T-helper 1 cell (primary cell): ENCODE data around the gene PATE4.
"Not testable (repeated sequence)": the region's sequence is repeated elsewhere in the genome, so short reads cannot be mapped to it uniquely, and the experiment has no call there.

Experiments used
- DNase-seq, 5 donors: peaks; one replicate each; pipeline ENCODE4 v3.0.0-alpha.2; 2012 to 2020
- total RNA-seq, 4 donors: gene quantifications; one replicate each; lab custom pipeline; 2026; lab: John Stamatoyannopoulos, UW

The PATE4 gene, protein sequence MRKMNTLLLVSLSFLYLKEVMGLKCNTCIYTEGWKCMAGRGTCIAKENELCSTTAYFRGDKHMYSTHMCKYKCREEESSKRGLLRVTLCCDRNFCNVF
- total RNA-seq, result 0 reads per million in 4 donors

DNA sequence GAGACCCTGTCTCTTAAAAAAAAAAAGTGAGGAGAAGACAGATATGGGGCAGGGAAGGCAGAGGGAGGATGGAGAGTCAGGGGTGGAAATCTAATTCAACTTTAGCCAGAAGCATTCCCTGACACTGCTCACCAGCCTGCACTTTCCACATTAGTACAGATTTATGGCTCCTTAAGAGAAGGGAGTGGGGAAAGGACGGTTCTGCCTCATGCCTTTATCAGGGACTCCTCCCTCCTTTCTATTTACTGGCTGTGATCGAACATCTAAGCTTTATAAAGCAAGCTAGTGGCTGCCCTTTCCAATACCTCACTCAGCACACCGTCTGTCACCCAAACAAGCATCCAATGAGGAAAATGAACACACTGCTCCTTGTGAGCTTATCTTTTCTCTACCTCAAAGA is at the start of gene PATE4:
Gene PATE4 (plus strand): TSS at position 301 of the 400 bp plus-strand sequence. CDS start 44 bp downstream, at position 345.
- DNase-seq, result no peak

DNA sequence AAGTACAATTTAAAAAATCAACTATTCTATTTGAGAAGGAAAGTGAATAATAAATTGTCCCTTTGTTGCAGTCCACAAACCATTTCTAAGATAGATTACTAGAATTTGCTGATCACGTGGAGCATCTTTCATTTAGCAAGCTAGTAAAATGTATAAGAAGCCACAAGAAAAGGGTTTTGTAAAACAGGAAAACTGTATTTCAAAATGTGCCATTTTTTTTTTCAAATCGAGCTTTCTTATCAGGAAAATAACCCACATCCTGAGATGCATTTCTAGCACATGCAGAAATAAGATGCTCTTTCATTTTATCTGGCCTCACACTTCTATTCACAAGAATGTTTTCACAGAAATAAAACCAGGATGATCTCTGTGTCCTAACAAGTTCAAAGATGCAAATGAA is 48.4 kb upstream of the PATE4 start:
- no peak for DNase-seq

DNA sequence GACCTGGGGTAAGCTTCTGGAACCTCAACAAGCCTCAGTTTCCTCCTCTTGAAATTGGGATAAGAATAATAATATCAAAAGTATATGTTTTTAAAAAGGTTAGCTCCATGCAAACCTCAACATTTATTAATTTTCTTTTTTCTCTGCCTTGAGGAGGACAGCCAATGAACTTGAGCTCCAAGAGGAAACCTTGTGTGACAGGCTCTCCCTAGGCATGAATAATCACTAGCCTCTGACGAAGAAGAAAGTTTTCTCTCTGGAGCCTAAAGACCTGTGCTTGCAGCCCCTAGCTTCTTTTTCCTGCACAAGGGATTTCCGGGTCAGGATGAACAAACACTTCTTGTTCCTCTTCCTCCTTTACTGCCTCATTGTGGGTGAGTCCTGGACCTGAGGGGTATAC is 45.3 kb upstream of the PATE4 start, which contains the start of gene PATE3:
Gene PATE3 (plus strand): TSS at position 301 of the 400 bp plus-strand sequence. CDS start 25 bp downstream, at position 326.
- DNase-seq, result no peak

DNA sequence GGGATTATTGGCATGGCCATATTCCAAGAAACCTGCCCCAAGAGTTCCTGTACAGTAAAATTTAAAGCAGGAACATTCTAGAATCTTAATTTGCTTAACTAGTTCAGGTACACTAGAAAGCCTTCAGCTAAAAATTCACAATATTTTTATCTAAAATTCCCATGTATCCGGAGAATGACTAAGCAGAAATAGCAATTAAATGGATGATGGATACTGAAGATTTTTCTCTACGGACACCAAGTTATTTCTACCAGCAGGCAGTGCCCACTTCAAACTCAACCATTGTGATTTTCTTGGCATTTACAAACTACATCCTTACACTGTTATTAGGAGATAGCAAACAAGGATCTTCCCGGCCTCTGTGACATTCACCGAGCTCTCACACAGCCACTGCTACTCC is 42.3 kb upstream of the PATE4 start:
- no peak for DNase-seq

DNA sequence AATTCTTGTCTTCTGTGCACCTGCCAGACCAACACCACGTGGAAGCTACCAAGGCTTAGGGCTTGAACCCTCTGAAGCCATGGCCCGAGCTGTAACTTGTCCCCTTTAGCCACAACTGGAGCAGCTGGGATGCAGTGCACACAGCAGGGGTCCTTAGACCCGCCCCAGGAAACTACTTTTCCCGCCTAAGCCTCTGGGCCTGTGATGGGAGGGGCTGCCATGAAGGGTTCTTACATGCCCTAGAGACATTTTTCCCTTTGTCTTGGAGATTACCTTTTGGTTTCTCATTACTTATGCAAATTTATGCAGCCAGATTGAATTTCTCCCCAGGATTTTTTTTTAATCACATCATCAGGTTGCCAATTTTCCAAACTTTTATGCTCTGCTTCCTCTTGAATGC is 35.5 kb upstream of the PATE4 start:
- DNase-seq, result no peak

DNA sequence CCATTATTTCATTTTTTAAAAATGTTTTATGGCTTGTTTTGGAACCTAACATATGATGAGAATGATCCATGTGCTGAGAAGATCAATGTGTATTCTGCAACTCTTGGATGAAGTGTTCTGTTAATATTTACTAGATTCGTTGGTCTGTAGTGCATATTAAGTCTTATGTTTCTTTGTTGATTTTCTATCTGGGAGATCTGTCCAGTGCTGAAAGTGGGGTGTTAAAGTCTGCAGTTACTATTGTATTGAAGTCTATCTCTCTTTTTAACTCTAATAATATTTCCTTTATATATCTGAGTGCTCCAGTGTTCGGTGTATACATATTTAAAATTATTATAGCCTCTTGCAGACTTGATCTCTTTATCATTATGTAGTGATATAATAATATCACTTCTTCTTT is 33.3 kb upstream of the PATE4 start:
- no peak for DNase-seq

DNA sequence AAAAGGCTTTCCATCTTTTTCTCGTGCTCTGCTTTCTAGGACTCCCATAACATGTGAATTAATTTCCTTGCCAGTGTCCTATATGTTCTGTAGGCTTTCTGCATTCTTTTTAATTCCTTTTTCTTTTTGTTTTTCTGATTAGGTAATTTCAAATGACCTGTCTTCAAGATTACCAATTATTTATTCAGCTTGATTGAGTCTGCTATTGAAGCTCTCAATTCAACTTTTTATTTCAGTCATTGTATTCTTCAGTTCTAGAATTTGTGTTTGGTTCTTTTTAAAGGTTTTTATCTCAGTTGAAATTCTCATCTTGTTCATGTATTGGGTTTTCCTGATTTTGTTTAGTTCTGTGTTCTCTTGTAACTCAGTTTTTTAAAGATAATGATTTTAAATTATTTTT is 30.7 kb upstream of the PATE4 start:
- DNase-seq, result no peak

DNA sequence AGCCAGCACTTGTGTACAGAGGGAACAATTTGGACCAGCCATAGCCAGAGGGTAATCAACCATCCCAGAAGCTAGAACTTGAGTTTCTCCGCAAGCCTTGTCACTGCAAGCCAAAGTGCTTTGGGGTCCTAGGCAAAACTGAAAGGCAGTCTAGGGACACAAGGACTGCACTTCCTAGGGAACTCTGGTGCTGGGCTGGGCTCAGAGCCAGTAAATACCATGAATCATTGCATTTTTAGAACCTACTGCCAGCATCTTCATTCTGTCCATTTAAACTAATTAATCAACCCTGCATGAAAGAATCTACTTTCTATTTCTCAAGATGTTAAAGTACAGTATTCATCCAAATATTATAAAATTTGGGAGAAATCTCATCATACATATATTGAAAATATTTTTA is 25.2 kb upstream of the PATE4 start:
- DNase-seq, result no peak

DNA sequence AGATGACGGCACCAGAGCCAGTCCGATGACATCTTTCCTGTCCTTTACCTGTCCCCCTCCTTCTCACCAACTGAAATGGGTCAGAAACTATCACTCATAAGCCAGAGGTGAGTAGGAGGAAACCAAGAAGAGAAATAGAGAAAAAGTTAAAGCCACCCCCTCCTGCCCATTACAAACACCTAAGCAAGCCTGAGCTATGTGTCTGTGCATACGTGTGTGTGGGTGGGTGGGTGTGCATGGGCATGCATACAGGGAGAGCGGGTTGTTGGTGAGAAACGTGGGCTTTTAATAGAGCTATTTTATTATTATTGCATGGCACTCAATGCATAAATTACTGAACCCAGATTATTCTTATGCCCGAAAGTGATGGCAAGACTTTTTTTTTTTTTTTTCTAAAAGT is 2.6 kb downstream of the PATE4 start:
- no peak for DNase-seq

DNA sequence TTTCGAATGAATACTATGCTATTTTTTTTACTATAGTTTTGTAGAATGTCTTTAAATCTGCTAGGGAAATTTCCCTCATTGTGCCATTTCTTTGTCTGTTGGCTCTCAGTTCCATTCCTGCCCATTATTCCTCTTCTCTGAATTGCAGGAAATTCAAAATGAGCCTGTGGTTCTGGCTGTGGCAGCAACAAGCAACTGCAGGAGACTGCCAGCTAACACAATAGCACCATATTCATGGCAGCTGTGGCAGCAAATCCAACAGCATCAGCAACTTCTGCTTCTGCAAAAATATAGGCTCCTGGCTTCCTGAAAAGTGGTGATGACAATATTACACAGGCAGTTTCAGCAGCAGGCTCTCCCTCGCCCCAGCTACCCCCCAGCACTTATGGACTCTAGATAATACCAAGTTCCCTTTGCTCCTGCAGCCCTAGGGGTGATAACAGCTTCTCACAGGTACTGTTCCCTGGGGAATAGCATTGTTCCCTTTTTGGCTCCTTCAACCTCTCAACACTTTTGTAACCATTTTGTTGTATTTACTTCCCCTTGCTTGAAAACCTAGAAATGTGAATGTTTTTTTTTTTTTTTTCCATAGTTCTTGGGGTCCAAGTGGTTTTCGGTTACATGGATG is 9.3 kb downstream of the PATE4 start:
- DNase-seq, result no peak

DNA sequence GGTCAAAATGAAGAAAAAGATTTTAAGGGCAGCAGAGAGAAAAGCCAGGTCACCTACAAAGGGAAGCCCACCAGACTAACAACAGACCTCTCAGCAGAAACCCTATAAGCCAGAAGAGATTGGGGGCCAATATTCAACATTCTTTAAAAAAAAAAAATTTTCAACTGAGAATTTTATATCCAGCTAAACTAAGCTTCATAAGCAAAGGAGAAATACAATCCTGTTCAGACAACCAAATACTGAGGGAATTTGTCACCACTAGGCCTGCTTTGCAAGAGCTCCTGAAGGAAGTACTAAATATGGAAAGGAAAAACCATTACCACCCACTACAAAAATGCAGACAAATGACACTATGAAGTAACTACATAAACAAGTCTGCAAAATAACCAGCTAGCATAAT is 13.1 kb downstream of the PATE4 start:
- DNase-seq, result no peak

DNA sequence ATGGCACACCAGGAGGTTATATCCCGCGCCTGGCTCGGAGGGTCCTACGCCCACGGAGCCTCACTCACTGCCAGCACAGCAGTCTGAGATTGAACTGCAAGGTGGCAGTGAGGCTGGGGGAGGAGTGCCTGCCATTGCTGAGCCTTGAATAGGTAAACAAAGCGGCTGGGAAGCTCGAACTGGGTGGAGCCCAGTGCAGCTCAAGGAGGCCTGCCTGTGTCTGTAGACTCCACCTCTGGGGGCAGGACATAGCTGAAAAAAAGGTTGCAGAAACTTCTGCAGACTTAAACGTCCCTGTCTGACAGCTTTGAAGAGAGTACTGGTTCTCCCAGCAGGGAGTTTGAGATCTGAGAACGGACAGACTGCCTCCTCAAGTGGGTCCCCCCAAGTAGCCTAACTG is 24.6 kb downstream of the PATE4 start:
- not testable (repeated sequence) for DNase-seq

DNA sequence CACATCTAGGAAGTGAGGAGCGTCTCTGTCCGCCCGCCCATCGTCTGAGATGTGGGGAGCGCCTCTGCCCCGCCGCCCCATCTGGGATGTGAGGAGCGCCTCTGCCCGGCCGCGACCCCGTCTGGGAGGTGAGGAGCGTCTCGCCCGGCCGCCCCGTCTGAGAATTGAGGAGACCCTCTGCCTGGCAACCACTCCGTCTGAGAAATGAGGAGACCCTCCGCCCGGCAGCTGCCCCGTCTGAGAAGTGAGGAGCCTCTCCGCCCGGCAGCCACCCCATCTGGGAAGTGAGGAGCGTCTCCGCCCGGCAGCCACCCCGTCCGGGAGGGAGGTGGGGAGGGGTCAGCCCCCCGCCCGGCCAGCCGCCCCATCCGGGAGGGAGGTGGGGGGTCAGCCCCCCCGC is 29.7 kb downstream of the PATE4 start:
- DNase-seq, result not testable (repeated sequence)

DNA sequence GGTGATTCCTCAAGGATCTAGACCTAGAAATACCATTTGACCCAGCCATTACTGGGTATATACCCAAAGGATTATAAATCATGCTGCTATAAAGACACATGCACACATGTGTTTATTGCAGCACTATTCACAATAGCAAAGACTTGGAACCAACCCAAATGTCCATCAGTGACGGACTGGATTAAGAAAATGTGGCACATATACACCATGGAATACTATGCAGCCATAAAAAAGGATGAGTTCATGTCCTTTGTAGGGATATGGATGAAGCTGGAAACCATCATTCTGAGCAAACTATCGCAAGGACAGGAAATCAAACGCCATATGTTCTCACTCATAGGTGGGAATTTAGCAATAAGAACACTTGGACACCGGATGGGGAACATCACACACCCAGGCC is 32.2 kb downstream of the PATE4 start:
- not testable (repeated sequence) for DNase-seq

DNA sequence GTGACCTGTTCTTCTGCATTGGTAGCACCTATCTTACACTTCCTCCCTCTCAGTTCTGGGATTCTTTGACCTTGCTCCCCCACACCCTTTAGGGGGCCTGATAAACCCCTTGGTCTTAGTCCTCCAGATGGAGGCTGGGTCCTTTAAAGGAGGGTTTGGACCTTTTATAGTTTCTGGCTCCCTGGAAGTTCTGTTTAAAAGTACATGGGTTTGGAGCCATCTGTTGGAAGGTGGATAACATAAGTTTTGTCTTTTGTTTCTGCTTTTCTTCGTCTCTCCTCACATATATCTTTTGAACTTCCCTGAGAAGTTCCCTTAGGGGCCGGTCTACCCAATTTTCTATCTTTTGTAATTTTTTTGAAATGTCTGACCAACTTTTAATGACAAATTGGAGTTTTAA is 36.4 kb downstream of the PATE4 start:
- DNase-seq, result no peak

DNA sequence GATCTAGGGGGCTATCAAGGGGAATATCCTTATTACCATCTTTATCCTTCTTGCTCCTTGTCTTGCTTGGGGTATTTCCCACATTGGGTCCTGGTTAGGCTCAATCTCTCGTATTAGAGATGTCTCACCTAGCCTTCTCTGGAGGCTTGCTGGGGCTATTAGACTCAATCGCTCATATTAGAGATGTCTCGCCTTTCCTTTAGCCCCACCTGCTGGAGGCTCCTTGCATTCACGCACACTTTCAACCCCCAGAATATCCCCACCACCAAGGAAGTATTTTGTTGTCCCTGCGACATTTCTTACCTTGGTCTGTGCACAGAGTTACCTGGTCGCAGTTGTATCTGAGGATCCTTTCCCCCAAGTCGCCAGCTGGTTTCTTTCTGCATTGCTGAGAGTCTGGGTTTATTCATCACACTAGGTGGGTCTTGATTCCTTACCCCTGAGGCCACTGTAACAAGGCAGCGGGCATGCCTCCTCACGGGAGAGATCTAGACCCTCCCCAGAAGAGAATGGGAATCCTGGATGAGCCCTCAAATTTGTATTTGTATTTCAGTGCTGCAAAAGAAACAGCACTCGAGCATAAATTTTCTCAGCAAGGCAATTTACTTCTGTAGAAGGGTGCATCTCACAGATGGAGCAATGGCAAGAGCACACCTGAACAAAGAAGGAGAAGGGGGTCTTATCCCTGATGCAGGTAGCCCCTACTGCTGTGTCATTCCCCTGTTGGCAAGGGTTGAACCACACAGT is 38.4 kb downstream of the PATE4 start:
- DNase-seq, result peak in 1 of 5 donors; percentile 7

DNA sequence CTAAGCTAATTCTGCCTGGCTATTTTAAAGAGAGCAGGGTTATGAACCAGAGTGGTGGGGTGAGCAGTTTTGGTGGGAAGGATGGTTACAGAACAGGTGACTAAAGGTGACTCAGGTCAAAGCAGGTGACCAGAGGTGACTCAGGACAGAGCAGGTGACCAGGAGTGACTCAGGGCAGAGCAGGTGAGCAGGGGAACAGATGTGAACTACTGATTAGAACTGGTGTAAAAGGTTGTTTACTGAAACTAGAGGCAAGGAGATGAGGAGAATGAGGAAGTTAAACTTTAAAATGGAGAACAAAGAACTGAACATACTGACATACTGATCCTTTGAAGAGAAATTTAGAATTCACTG is 39.0 kb downstream of the PATE4 start:
- no peak for DNase-seq

DNA sequence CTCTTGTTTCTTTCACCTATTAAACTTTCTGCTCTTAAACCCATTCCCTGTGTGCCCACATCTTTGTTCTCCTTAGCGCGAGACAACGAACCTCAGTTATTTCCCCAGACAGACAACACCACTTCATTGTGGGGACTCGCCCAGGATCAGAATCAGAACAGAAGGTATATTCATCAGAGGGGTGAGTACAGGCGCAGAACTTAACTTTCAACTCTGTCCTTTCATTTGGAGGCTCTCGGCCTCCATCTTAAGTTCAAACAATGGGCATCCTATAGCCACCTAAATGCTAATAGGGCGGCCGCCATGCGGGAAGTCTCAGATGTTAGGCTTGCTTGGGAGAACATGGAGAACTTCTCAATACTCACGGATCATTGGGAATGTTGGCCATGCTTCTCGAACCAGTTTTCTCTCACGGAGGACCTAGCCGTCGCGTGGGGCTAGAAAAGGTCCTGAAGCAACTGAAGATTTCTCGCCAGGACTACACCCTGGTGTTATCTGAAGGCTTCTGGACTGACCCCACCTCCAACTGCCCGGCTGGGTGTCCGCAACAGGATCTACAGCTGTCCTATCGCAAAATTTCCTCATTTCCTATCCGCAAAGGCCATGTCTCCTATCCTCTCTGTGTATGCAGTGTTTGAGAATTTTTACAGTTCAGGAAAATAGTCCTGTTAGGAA is 40.9 kb downstream of the PATE4 start:
- DNase-seq, result no peak

DNA sequence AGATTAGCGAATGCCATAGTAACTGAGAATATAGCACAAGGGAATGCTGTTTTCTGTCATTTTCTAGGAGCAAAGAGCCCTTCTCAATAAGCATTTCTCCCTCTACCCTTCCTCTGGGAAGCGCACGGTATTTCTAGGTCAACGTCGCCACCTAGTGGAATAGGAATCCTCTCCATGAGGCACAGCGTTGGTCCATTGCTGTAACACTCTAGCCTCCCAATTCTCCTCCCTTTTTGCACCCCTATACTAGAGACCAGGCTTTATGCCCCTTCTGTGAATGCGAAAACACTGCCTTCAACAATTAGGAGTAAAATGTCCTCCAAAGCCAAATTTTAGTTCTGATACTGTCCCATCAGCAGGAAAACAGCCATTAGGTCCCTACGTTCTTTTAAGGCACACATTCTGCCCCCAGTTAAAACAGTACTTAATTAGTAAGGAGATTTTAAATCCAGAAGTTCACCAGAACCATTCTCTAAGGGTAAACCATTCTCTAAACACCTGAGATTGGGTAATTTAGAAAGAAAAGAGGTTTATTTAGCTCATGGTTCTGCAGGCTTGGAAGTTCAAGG is 41.5 kb downstream of the PATE4 start:
- DNase-seq, result peak in 4 of 5 donors; percentile 13 to 39 (median 25)

DNA sequence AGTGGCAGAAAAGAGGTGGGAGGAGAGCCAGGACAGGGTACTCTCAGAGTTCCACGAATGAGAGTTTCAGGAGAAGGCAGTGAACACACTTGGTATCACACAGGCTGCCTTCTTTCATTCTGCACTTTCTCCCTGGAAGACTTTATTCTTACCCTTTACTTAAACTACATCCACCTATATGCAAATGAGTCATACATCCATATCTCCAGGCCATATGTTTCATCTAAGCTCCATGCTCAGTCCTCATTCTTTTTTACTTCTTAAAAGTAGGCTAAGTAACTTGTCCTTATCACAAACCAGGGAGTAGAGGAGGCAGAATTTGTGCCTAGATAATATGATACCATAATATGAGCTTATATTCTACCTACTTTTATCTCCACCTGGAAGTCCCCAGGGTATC is 48.2 kb downstream of the PATE4 start:
- no peak for DNase-seq

DNA sequence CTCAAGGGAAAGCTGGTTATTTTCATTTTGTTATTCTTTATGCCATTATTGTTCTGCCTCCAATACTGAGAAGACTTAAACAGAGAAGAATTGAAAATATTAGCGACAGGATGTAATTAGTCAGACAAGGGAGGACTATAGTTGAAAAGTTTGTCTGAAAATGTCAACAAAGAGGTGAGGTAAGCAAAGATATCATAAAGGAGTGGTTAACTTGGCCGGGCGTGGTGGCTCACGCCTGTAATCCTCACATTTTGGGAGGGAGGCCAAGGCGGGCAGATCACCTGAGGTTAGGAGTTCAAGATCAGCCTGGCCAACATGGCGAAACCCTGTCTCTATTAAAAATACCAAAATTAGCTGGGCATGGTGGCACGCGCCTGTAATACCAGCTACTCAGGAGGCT is 50.3 kb downstream of the PATE4 start:
- DNase-seq, result no peak

DNA sequence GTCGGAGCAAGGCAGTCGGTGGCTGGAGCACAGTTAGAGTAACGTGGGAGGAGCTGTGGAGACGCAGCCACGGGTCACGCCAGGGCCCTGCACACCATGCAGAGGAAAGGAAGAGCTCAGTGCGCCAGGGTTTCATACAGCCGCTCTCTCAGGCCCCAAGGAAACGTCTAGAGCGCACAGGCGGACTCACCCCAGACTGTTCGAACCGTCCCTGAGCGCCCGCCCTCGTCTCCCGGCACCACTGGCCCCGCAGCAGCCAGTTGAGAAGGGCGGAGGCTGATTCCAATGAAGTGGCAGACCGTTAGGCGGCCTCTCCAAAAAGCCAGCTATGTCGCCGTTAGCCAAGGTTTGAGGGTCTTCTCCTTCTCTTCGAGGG is 53.9 kb downstream of the PATE4 start:
- peak; percentile 22 to 72 (median 33) for DNase-seq
